HCT116 (cell line): ENCODE measurements around the gene MED7. TPM values are rescaled to one million over a fixed set of nuclear protein-coding genes. Genes with fewer than 3 reads are reported as not detected.

Experiments
- ATAC-seq: fragments of 200-7000 bp; cut with Tn5 transposase; 2 replicates; pipeline ENCODE4 v1.9.1; 2020; ENCODE audit warnings: mild to moderate bottlenecking, moderate library complexity
- Bru-seq: library from RNA; stranded (reverse); fragments of 400-500 nt; gene quantifications from one replicate; lab custom pipeline; 2021; lab: Mats Ljungman, UMichigan
- BruChase-seq, 2 experiments: library from RNA; stranded (reverse); fragments of 400-500 nt; gene quantifications; one replicate each; lab custom pipeline; 2021; lab: Mats Ljungman, UMichigan
- BruUV-seq: library from RNA; stranded (reverse); fragments of 400-500 nt; replicated peaks from 2 replicates; lab custom pipeline; 2021; lab: Mats Ljungman, UMichigan
- CTCF ChIA-PET: fragments of 300-600 bp; sonication (Branson Sonifier 250); formaldehyde crosslinking; loops from one replicate; lab custom pipeline; 2021; ENCODE audit warnings: antibody characterized with exemption; lab: Charles Lee
- POLR2A ChIA-PET: fragments of 300-600, 350-600 bp; sonication (Branson Sonifier 250); formaldehyde crosslinking; loops from one replicate; lab custom pipeline; 2021; ENCODE audit warnings: antibody characterized with exemption; lab: Charles Lee
- RAD21 ChIA-PET, 2 experiments: fragments of 300-600 bp; sonication (Branson Sonifier 250); formaldehyde crosslinking; loops; one replicate each; lab custom pipeline; 2023; ENCODE audit warnings: low total read pairs in 2 of 2; ENCODE audit not compliant: uncharacterized antibody in 2 of 2, unreplicated experiment in 2 of 2, low non-redundant PET in 1 of 2; lab: Charles Lee
- DNase-seq: peaks from one replicate; pipeline ENCODE4 v3.0.0-alpha.2; 2010; ENCODE audit warnings: low read depth, low spot score
- H2AFZ ChIP-seq: fragments of 200-600 bp; shearing (Covaris generic), sonication (generic); 2 replicates; pipeline ENCODE4 v1.6.1; 2017; ENCODE audit warnings: low read depth, mixed run types, mixed read lengths, antibody characterized with exemption, low read length; ENCODE audit not compliant: poor library complexity, severe bottlenecking
- H3K27ac ChIP-seq: 2 replicates; pipeline ENCODE4 v1.5.1; 2012; ENCODE audit warnings: low read depth, low read length
- H3K27me3 ChIP-seq: fragments of 200-600 bp; sonication (generic); 2 replicates; pipeline ENCODE4 v1.6.1; 2016; ENCODE audit warnings: mixed run types, low read length, mixed read lengths; ENCODE audit not compliant: insufficient read depth
- H3K36me3 ChIP-seq, 2 experiments: fragments of 200-500 bp in 1 of 2; fragments of 200-600 bp in 1 of 2; sonication (Bioruptor generic) in 1 of 2; sonication (generic) in 1 of 2; 2 replicates each; pipeline versions ENCODE4 v1.5.1 to v1.6.1; 2014 to 2016; ENCODE audit warnings: low read length in 2 of 2, inconsistent platforms in 1 of 2, mixed read lengths in 1 of 2, mixed run types in 1 of 2; ENCODE audit not compliant: insufficient read depth in 2 of 2, control insufficient read depth in 1 of 2
- H3K4me1 ChIP-seq, 2 experiments: fragments of 200-600 bp in 1 of 2; sonication (generic) in 1 of 2; 2 replicates each; pipeline versions ENCODE4 v1.5.1 to v1.6.1; 2012 to 2017; ENCODE audit warnings: low read length in 2 of 2, inconsistent platforms in 1 of 2, mild to moderate bottlenecking in 1 of 2, mixed read lengths in 1 of 2, mixed run types in 1 of 2, moderate library complexity in 1 of 2; ENCODE audit not compliant: insufficient read depth in 2 of 2, control insufficient read depth in 1 of 2
- H3K4me2 ChIP-seq: fragments of 200-600 bp; sonication (generic); 2 replicates; pipeline ENCODE4 v1.6.1; 2017; ENCODE audit warnings: mixed run types, low read length, mixed read lengths
- H3K4me3 ChIP-seq, 2 experiments: fragments of 200-600 bp in 1 of 2; sonication (generic) in 1 of 2; replicated peaks in 1 of 2; 2 replicates each; pipeline ENCODE4 v1.5.1; 2011 to 2016; ENCODE audit warnings: low read length in 2 of 2, control low read depth in 1 of 2, low read depth in 1 of 2, mild to moderate bottlenecking in 1 of 2, mixed read lengths in 1 of 2, mixed run types in 1 of 2
- H3K79me2 ChIP-seq: fragments of 200-600 bp; sonication (generic); 2 replicates; pipeline ENCODE4 v1.6.1; 2017; ENCODE audit warnings: mild to moderate bottlenecking, mixed run types, low read length, moderate library complexity, mixed read lengths; ENCODE audit not compliant: insufficient read depth
- H3K9ac ChIP-seq: fragments of 200-600 bp; sonication (generic); 2 replicates; pipeline ENCODE4 v1.6.1; 2016; ENCODE audit warnings: low read length, mixed read lengths
- H3K9me2 ChIP-seq: fragments of 200-600 bp; sonication (generic), shearing (Covaris generic); 2 replicates; pipeline ENCODE4 v1.6.1; 2017; ENCODE audit warnings: mixed run types, mild to moderate bottlenecking, moderate library complexity; ENCODE audit not compliant: insufficient read depth
- H3K9me3 ChIP-seq, 2 experiments: fragments of 200-500 bp in 1 of 2; fragments of 200-600 bp in 1 of 2; sonication (Bioruptor generic) in 1 of 2; sonication (generic) in 1 of 2; 2 replicates each; pipeline ENCODE4 v1.6.1; 2014 to 2017; ENCODE audit warnings: low read length in 2 of 2, mixed read lengths in 2 of 2, inconsistent platforms in 1 of 2, low read depth in 1 of 2, mild to moderate bottlenecking in 1 of 2, mixed run types in 1 of 2, moderate library complexity in 1 of 2; ENCODE audit not compliant: control insufficient read depth in 1 of 2, insufficient read depth in 1 of 2
- H4K20me1 ChIP-seq: fragments of 200-600 bp; sonication (generic), shearing (Covaris generic); 2 replicates; pipeline ENCODE4 v1.6.1; 2017; ENCODE audit warnings: mixed run types, mild to moderate bottlenecking, moderate library complexity; ENCODE audit not compliant: insufficient read depth
- CEBPB ChIP-seq: IDR thresholded peaks from 2 replicates; pipeline ENCODE4 v1.6.1; 2012; ENCODE audit warnings: low read depth
- EGR1 ChIP-seq: IDR thresholded peaks from 2 replicates; pipeline ENCODE4 v1.6.1; 2012; ENCODE audit warnings: low read depth
- ELF1 ChIP-seq: IDR thresholded peaks from 2 replicates; pipeline ENCODE4 v1.6.1; 2012; ENCODE audit warnings: low read depth, borderline replicate concordance
- EZH2 ChIP-seq: fragments of 200-600 bp; sonication (generic); IDR thresholded peaks from 2 replicates; pipeline ENCODE4 v1.6.1; 2017; ENCODE audit warnings: antibody characterized with exemption, mixed run types
- FOSL1 ChIP-seq: IDR thresholded peaks from 2 replicates; pipeline ENCODE4 v1.6.1; 2012; ENCODE audit warnings: low read depth
- JUND ChIP-seq: IDR thresholded peaks from 2 replicates; pipeline ENCODE4 v1.6.1; 2012
- POLR2A ChIP-seq: IDR thresholded peaks from 2 replicates; pipeline ENCODE4 v1.7.0; 2011; ENCODE audit warnings: borderline replicate concordance; ENCODE audit not compliant: insufficient read depth, insufficient read length; ENCODE audit errors: extremely low read depth
- POLR2AphosphoS5 ChIP-seq: IDR thresholded peaks from 2 replicates; pipeline ENCODE4 v1.6.1; 2011; ENCODE audit warnings: mild to moderate bottlenecking, low read depth, low read length, moderate library complexity
- SIN3A ChIP-seq: IDR thresholded peaks from 2 replicates; pipeline ENCODE4 v1.6.1; 2012; ENCODE audit warnings: low read depth
- SP1 ChIP-seq: IDR thresholded peaks from 2 replicates; pipeline ENCODE4 v1.6.1; 2012; ENCODE audit warnings: low read depth
- ZBTB33 ChIP-seq: IDR thresholded peaks from 2 replicates; pipeline ENCODE4 v1.6.1; 2011; ENCODE audit warnings: mild to moderate bottlenecking, low read length, moderate library complexity; ENCODE audit not compliant: insufficient replicate concordance; ENCODE audit errors: extremely low read depth
- ZFX ChIP-seq: fragments of 450-650 bp; IDR thresholded peaks from 2 replicates; pipeline ENCODE4 v1.6.1; 2017
- intact Hi-C: fragments of 100-400 bp; cut with micrococcal nuclease; formaldehyde crosslinking; loops from 2 replicates; pipeline ENCODE4 v1.10.0; 2022
- long read RNA-seq: library from polyadenylated mRNA; unstranded; transcript quantifications from one replicate; pipeline ENCODE4 v2.0.0, GENCODE V29; 2021; ENCODE audit not compliant: unreplicated experiment
- polyA plus RNA-seq: library from polyadenylated mRNA; unstranded; fragments of >200 nt; gene quantifications from 2 replicates; pipeline ENCODE4 v1.2.1, GENCODE V29; 2012; ENCODE audit warnings: missing spikeins
- total RNA-seq: library from RNA; stranded (reverse); gene quantifications from one replicate; pipeline ENCODE4 v1.2.1, GENCODE V29; 2021; ENCODE audit not compliant: unreplicated experiment

MED7 gene, protein sequence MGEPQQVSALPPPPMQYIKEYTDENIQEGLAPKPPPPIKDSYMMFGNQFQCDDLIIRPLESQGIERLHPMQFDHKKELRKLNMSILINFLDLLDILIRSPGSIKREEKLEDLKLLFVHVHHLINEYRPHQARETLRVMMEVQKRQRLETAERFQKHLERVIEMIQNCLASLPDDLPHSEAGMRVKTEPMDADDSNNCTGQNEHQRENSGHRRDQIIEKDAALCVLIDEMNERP
- total RNA-seq (9.1 TPM), Bru-seq, nascent RNA (percentile 88 among the genes with signal in this experiment), BruChase-seq, experiment 1, labeled RNA remaining after a 6-hour chase (percentile 67 among the genes with signal in this experiment), BruChase-seq, experiment 2, labeled RNA remaining after a 2-hour chase (percentile 84 among the genes with signal in this experiment)
- polyA plus RNA-seq: 4.2 and 7.4 TPM in 2 replicates
- long read RNA-seq, transcript MED7-201 (2 exons, 2,402 nt): major isoform, 11 of 22 reads
- long read RNA-seq, partial matches to known transcripts: 0 of 22 reads
- long read RNA-seq, other reads (novel, unspliced or antisense): 8 of 22 reads

DNA sequence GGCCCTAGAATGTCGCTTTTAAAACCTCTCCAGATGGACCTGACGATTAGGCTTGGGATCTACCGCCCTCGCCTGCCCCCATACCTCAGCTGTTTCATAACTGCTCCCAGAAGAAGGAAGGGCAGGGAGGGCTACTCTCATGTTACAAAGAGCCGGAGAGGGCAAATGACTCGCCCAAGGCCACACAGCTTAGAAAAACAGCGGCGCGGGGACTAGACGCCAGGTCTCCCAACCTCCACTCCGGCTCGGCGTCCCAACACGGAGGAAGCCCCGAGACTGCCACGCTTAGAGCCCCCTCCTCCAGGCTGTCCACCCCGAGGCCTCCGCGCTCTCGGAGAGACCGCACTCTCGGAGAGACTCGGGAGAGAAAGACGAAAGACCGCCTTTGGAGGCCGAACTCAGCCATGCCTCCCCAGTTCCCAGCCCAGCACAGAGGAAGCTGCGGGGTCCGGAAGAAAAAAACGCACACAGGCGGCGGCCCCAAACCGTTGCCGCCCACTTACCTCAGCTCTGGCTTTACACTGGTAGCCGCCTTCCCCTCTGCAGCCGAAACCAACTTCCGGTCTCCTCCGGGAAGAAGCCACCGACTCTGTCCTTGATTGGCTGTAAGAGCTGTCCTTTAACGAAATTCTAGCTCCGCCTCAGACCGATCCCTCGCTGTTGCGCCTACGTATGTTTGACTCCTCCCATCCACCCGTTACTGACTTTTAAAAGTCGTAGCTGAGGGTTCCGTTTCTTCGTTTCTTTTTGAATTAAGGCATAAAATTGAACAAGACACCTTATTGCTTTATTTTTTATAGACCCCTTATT, at the start of gene MED7:
TSS of gene MED7 (minus strand) at position 549 of the 810 bp plus-strand sequence. CDS start 3,434 bp downstream, outside the sequence.
- peak; percentile 99 for DNase-seq
- H3K9ac ChIP-seq: peak within 1 kb of the TSS; percentile 89
- no peaks in the 10 kb centered on the region for H4K20me1 ChIP-seq
- ChIA-PET CTCF (interaction anchor here (0.8 to 1.8 kb wide), 4 partner anchors 8 to 112 kb away, joined by 3 to 14 read pairs (median 4); no protein-coding TSS in a partner anchor), POLR2A (interaction anchor here (0.7 to 1.8 kb wide), 3 partner anchors 11 to 539 kb away, joined by 3 to 7 read pairs (median 4); no protein-coding TSS in a partner anchor), RAD21 (no interaction called here)
- TF ChIP-seq FOSL1 (no peak; the same call in 1 of the 2 replicates), EGR1 (peak; percentile 56; the same call in 1 of the 2 replicates), ZBTB33 (no peak), JUND (no peak), POLR2A (peak; percentile 87), SP1 (peak; percentile 85), SIN3A (peak; percentile 74), POLR2AphosphoS5 (peak; percentile 93), ELF1 (peak; percentile 55), EZH2 (no peak), ZFX (peak; percentile 52; the same call in 1 of the 2 replicates), CEBPB (peak; percentile 12; the same call in 1 of the 2 replicates)
- H3K9me3 ChIP-seq: no peaks in the 10 kb centered on the region
- H3K4me3 ChIP-seq: peak within 1 kb of the TSS; percentile 94 to 95
- no peaks in the 10 kb centered on the region for H3K9me2 ChIP-seq
- BruUV-seq: TSS peak; percentile 77
- H3K4me1 ChIP-seq: peaks cover 5 to 13% of the 10 kb centered on the region in 2 experiments; a peak in 3 of 4 replicates
- H3K4me2 ChIP-seq: peak within 1 kb of the TSS; percentile 87
- no peaks in the 10 kb centered on the region for H3K27me3 ChIP-seq
- peaks cover 27% of the 10 kb centered on the region for H3K79me2 ChIP-seq
- H2AFZ ChIP-seq: peak within 1 kb of the TSS; percentile 50
- peak; percentile 99 for ATAC-seq
- peaks cover 0 to 12% of the 10 kb centered on the region in 2 experiments; a peak in 2 of 4 replicates for H3K36me3 ChIP-seq
- intact Hi-C loops: loop anchor here (10.0 kb wide), 2 partner anchors 122 to 602 kb away; partner anchors contain the start of genes CYFIP2 and LSM11
- H3K27ac ChIP-seq: peak within 1 kb of the TSS; percentile 73
